Measurements from ENCODE around the gene SLC13A5. TPM values are rescaled to one million over a fixed set of nuclear protein-coding genes. Genes with fewer than 3 reads are reported as not detected.
"Not testable (repeated sequence)": the region's sequence is repeated elsewhere in the genome, so short reads cannot be mapped to it uniquely, and the experiment has no call there.

SLC13A5 gene
- total RNA-seq, 1 donor from 2014 or later, result not detected

DNA sequence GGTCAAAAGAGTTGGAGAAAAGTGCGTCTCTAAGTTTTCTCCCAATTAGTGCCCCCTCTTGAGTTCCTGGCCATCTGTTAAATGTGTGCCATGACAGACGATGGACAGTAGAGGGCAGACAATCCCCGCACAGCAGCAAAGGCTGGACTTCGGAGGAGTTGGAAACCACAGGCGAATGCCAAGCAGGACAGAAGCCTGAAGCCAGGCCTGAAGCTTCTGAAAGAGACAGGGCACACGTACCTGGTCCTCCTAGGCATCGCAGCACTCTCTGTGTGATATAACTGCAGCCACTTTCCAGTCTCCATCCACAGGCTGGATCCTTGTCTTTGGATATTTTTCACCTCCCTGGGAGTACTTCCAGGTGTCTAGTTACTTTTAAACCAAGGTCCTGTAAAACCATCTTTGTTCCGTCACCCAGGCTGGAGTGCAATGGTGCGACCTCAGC is 47.1 kb downstream of the SLC13A5 start:
- intact Hi-C loops (cut with DNase I), result no loop called here
- ATAC-seq (peak; percentile 93 to 96), DNase-seq (peak; percentile 72)
- no peaks in the 10 kb centered on the region for H3K9me3 ChIP-seq
- H3K27me3 ChIP-seq (ENCODE audit: low read depth), result peaks cover 13% of the 10 kb centered on the region
- H3K4me1 ChIP-seq, result no peaks in the 10 kb centered on the region
- TF ChIP-seq CTCF (IDR thresholded peaks at IDR 0.05), result peak; percentile 89
- no peak overlapping the region for H3K4me3 ChIP-seq
- H3K36me3 ChIP-seq, result no peaks in the 10 kb centered on the region
- no peak overlapping the region for H3K27ac ChIP-seq

- H3K36me3 ChIP-seq; H3K27me3 ChIP-seq (ENCODE audit: low read depth); H3K4me3 ChIP-seq; ATAC-seq; H3K9me3 ChIP-seq; H3K4me1 ChIP-seq; H3K27ac ChIP-seq; DNase-seq; intact Hi-C loops (cut with DNase I): not testable (repeated sequence)
These were observed 50.0 kb downstream of the SLC13A5 start for GRCh38 chr17:6663200-6663599.

DNA sequence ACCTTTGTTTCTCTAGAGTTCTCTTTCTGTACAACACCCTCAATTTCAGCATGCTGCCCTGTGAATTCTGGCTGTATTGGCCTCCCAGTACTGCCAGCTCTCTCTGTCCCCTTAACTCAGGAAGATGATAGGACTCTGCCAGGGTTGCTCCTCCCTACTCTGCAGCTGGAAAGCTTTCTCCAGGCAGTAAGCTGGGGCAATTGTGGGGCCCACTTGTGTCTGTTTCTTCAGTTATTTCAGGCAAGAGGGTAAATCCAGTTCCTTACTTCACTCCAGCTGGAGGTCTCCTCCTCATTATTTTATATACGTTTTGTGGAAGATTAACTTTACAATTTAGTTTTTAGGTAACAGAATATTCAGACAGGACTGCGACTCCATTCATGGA is 51.7 kb downstream of the SLC13A5 start:
- DNase-seq, result no peak
- H3K9me3 ChIP-seq, result no peaks in the 10 kb centered on the region
- peaks cover 14% of the 10 kb centered on the region for H3K27me3 ChIP-seq (ENCODE audit: low read depth)
- no peak for ATAC-seq
- H3K4me3 ChIP-seq, result no peak overlapping the region
- H3K36me3 ChIP-seq, result no peaks in the 10 kb centered on the region
- TF ChIP-seq CTCF (IDR thresholded peaks at IDR 0.05), result no peak
- no peak overlapping the region for H3K27ac ChIP-seq
- H3K4me1 ChIP-seq, result no peaks in the 10 kb centered on the region
- intact Hi-C loops (cut with DNase I), result no loop called here

DNA sequence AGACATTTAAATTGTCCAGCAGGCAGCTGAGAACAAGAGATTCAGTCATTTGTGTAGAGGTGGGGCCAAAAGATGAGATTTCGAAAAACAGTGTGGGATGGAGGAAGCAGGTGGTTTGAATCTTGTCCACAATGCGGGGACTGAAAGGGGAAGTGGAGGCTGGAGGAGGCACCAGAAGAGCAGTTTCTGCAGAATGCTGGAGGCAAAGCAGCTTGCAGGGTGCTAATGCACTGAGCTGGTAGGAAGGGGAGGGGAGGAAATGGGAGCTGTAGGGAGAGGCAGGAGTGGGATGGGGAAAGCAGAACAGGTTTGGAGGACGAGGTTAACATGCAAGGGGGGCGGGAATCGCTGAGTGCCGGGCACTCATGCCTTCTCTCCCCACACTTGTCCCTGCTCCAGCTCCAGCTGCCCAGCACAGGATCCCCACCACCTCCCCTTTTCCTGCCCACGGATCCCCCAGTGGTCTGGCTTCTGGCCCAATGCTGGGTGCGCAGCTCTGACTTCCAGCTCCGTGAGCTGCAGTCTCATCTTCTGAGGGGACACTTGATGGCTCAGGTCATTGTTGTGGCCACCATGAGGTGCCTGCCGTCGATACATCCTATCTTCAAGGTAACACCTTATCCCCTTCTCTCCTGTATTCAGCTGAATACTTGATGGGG is 52.2 kb downstream of the SLC13A5 start:
- ATAC-seq, result peak; percentile 51 to 62

DNA sequence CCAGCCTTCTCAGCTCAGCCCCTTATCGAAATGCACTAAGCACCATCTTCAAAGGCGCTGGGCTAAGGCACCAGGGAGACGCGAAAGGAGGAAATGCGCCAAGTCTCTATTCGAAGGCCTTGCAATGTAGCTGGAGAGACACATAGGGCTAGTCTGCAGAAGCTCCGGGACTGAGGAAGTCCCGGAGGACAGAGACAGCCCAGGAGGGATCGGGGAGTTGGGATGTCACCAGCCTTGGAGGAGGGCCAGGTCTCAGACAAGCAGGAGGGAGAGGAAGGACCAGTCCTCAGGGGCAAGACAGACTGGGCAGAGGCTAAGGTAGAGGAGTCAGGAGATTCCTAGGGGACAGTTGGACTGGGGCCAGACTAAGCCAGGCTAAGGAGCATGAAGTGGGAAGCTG is 53.1 kb downstream of the SLC13A5 start:
- ATAC-seq, result peak; percentile 4 to 25
- intact Hi-C loops (cut with DNase I), result no loop called here
- DNase-seq, result no peak
- H3K9me3 ChIP-seq, result no peaks in the 10 kb centered on the region
- no peaks in the 10 kb centered on the region for H3K4me1 ChIP-seq
- H3K4me3 ChIP-seq, result no peak overlapping the region
- no peak for TF ChIP-seq CTCF (IDR thresholded peaks at IDR 0.05)
- H3K27me3 ChIP-seq (ENCODE audit: low read depth), result peaks cover 17% of the 10 kb centered on the region
- no peak overlapping the region for H3K27ac ChIP-seq
- no peaks in the 10 kb centered on the region for H3K36me3 ChIP-seq

More for the DNA sequence above, 52.2 kb downstream of the SLC13A5 start:
- Histone ChIP-seq H3K4me3 (no peak overlapping the region), H3K27ac (no peak overlapping the region), H3K36me3 (no peaks in the 10 kb centered on the region), H3K4me1 (no peaks in the 10 kb centered on the region), H3K27me3 (ENCODE audit: low read depth) (peaks cover 14% of the 10 kb centered on the region), H3K9me3 (no peaks in the 10 kb centered on the region)
- DNase-seq, result no peak
- intact Hi-C loops (cut with DNase I), result no loop called here
- no peak for TF ChIP-seq CTCF (IDR thresholded peaks at IDR 0.05)

GRCh38 chr17:6658411-6658810 is 54.8 kb downstream of the SLC13A5 start:
- H3K4me1 ChIP-seq; intact Hi-C loops (cut with DNase I); DNase-seq; H3K4me3 ChIP-seq; H3K36me3 ChIP-seq; H3K27ac ChIP-seq; ATAC-seq; H3K9me3 ChIP-seq: not testable (repeated sequence)
- H3K27me3 ChIP-seq (ENCODE audit: low read depth), result peaks cover 34% of the 10 kb centered on the region
